ENCODE measurements around the gene PIGP. TPM values are rescaled to one million over a fixed set of nuclear protein-coding genes. Genes with fewer than 3 reads are reported as not detected.
"Not testable (repeated sequence)": the region's sequence is repeated elsewhere in the genome, so short reads cannot be mapped to it uniquely, and the experiment has no call there.

The PIGP gene
- total and polyA plus RNA-seq, 4 donors = 15.8 to 47.2 (median 20.5) TPM

DNA sequence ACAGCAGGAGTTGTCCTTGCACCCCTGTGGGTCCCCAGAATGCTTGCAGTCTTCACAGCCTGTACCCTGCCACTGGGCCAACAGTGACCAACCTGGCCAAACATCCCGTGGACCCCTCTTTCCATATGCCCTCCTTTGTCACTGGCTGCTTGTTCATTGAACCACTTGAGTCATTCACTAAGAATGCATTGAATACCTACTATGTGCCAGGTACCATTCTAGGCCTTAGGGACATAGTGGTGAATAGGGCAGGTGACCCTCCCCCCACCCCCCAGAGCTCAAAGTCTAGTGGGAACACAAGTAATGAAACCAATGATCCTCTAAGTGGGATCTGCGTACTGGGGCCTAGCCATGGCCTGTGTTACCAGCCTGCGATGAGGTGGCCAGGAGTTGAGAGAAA lies 28.2 kb downstream of the PIGP start:
- Histone ChIP-seq H3K36me3 (ENCODE audit: control insufficient read depth in 1 of 2, insufficient read depth in 2 of 2, low read length in 1 of 2) (no peaks in the 10 kb centered on the region), H3K27ac (ENCODE audit: low read depth in 1 of 2, low read length in 2 of 2) (no peak overlapping the region), H3K4me3 (ENCODE audit: low read length in 2 of 2) (no peak overlapping the region), H3K9me3 (ENCODE audit: control insufficient read depth, low read length) (no peaks in the 10 kb centered on the region), H3K4me1 (ENCODE audit: control insufficient read depth in 1 of 2, insufficient read depth in 2 of 2, low read length in 2 of 2) (no peaks in the 10 kb centered on the region), H3K27me3 (ENCODE audit: control insufficient read depth in 1 of 2, insufficient read depth in 2 of 2, low read length in 1 of 2) (peaks cover 0 to 2% of the 10 kb centered on the region in 2 donors)
- ATAC-seq (ENCODE audit: low FRiP score) = no peak
- intact Hi-C loops (cut with DNase I) = no loop called here
- DNase-seq = no peak
- 97 to 100% methylated on average over 3 of the region's 3 CpGs for WGBS, 2 donors

- ATAC-seq (ENCODE audit: low FRiP score) (no peak), DNase-seq (no peak)
- Histone ChIP-seq H3K27me3 (ENCODE audit: control insufficient read depth in 1 of 2, insufficient read depth in 2 of 2, low read length in 1 of 2) (peaks cover 0 to 2% of the 10 kb centered on the region in 2 donors), H3K4me3 (ENCODE audit: low read length in 2 of 2) (no peak overlapping the region), H3K36me3 (ENCODE audit: control insufficient read depth in 1 of 2, insufficient read depth in 2 of 2, low read length in 1 of 2) (no peaks in the 10 kb centered on the region), H3K27ac (ENCODE audit: low read depth in 1 of 2, low read length in 2 of 2) (no peak overlapping the region), H3K9me3 (ENCODE audit: control insufficient read depth, low read length) (no peaks in the 10 kb centered on the region), H3K4me1 (ENCODE audit: control insufficient read depth in 1 of 2, insufficient read depth in 2 of 2, low read length in 2 of 2) (no peaks in the 10 kb centered on the region)
- intact Hi-C loops (cut with DNase I) = no loop called here
- WGBS, 2 donors = 91 to 93% methylated on average over 6 of the region's 6 CpGs
These were observed 29.1 kb downstream of the PIGP start for GRCh38 chr21:37043818-37044217.

DNA sequence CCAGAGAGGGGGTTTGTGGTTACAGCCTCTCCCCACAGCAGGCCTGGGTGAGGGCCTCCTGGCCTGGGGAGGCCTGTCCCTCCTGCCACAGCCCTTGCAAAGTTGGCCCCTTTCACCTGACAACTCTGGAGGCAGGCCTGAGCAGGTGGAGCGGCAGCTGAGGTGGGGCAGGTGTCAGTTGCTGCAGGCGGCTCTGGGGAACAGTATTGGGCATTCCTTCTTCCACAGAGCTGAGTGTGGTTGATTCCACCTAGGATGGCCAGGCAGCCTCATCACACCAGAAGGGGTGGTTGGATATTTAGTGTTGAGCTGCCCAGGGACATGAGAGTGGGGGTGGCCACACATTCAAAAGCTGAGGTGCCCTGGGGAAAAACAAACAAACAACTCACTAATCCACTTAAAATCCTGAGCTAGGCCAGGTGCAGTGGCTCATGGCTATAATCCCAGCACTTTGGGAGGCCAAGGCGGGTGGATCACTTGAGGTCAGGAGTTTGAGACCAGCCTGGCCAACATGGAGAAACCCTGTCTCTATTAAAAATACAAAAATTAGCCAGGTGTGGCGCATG lies 31.1 kb downstream of the PIGP start:
- intact Hi-C loops (cut with DNase I) = no loop called here
- DNase-seq (no peak), ATAC-seq (ENCODE audit: low FRiP score) (no peak)
- WGBS, 2 donors = 96 to 97% methylated on average over 4 of the region's 4 CpGs
- Histone ChIP-seq H3K4me1 (ENCODE audit: control insufficient read depth in 1 of 2, insufficient read depth in 2 of 2, low read length in 2 of 2) (no peaks in the 10 kb centered on the region), H3K27me3 (ENCODE audit: control insufficient read depth in 1 of 2, insufficient read depth in 2 of 2, low read length in 1 of 2) (peaks cover 0 to 2% of the 10 kb centered on the region in 2 donors), H3K36me3 (ENCODE audit: control insufficient read depth in 1 of 2, insufficient read depth in 2 of 2, low read length in 1 of 2) (no peaks in the 10 kb centered on the region), H3K27ac (ENCODE audit: low read depth in 1 of 2, low read length in 2 of 2) (no peak overlapping the region), H3K4me3 (ENCODE audit: low read length in 2 of 2) (no peak overlapping the region), H3K9me3 (ENCODE audit: control insufficient read depth, low read length) (no peaks in the 10 kb centered on the region)

DNA sequence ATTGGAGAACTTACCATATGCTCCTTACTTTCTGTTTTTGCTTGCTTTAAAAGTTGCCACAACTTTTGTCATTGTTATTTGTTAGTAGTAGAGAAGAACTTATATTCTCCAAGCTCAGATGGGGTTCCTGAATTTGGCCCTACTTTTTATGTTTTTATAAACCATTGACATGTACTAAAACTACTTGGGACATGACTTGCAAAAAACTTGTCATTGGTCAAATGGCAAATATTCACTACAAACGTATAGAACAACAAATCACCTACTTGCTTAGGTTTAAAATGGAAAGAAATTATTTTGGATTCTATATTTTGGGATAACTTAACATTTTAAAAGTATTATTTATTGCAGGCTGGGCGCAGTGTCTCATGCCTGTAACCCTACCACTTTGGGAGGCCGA lies 32.7 kb downstream of the PIGP start:
- H3K27ac ChIP-seq (ENCODE audit: low read depth in 1 of 2, low read length in 2 of 2) = no peak overlapping the region
- ATAC-seq (ENCODE audit: low FRiP score) (no peak), DNase-seq (no peak)
- H3K36me3 ChIP-seq (ENCODE audit: control insufficient read depth in 1 of 2, insufficient read depth in 2 of 2, low read length in 1 of 2) = no peaks in the 10 kb centered on the region
- H3K4me1 ChIP-seq (ENCODE audit: control insufficient read depth in 1 of 2, insufficient read depth in 2 of 2, low read length in 2 of 2) = no peaks in the 10 kb centered on the region
- no peak overlapping the region for H3K4me3 ChIP-seq (ENCODE audit: low read length in 2 of 2)
- no peaks in the 10 kb centered on the region for H3K27me3 ChIP-seq (ENCODE audit: control insufficient read depth in 1 of 2, insufficient read depth in 2 of 2, low read length in 1 of 2)
- no peaks in the 10 kb centered on the region for H3K9me3 ChIP-seq (ENCODE audit: control insufficient read depth, low read length)
- intact Hi-C loops (cut with DNase I) = no loop called here
- 87 to 89% methylated on average over 3 of the region's 3 CpGs for WGBS, 2 donors

DNA sequence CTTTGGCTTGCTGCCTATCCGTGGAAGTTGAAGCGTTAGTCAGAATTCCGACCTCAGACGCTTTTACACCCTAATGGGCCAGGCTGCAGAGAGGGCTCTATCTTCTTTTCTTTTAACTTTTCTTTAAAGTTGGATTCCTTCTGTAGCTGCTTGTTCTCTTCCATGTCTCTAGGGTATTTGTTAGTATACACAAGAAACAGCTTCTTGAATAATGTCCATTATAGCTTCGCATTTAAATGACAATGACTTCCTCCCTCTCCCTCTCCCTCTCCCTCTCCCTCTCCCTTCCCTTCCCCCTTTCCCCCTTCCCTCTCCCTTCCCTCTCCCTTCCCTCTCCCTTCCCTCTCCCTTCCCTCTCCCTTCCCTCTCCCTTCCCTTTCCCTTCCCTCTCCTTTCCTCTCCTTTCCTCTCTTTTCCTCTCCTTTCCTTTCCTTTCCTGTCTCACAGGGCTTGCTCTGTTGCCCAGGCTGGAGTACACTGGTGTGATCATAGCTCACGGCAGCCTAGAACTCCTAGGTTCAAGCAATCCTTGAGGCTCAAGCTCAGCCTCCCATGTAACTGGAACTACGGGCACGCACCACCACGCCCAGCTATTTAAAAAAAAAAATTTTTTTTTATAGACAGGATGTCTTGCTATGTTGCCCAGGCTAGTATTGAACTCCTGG lies 33.3 kb downstream of the PIGP start:
- Histone ChIP-seq H3K36me3 (ENCODE audit: control insufficient read depth in 1 of 2, insufficient read depth in 2 of 2, low read length in 1 of 2) (no peaks in the 10 kb centered on the region), H3K27ac (ENCODE audit: low read depth in 1 of 2, low read length in 2 of 2) (no peak overlapping the region), H3K4me3 (ENCODE audit: low read length in 2 of 2) (no peak overlapping the region), H3K4me1 (ENCODE audit: control insufficient read depth in 1 of 2, insufficient read depth in 2 of 2, low read length in 2 of 2) (no peaks in the 10 kb centered on the region), H3K27me3 (ENCODE audit: control insufficient read depth in 1 of 2, insufficient read depth in 2 of 2, low read length in 1 of 2) (no peaks in the 10 kb centered on the region), H3K9me3 (ENCODE audit: control insufficient read depth, low read length) (no peaks in the 10 kb centered on the region)
- no peak for DNase-seq
- no peak for ATAC-seq (ENCODE audit: low FRiP score)
- intact Hi-C loops (cut with DNase I) = no loop called here
- WGBS, 2 donors = 61 to 65% methylated on average over 9 of the region's 9 CpGs

DNA sequence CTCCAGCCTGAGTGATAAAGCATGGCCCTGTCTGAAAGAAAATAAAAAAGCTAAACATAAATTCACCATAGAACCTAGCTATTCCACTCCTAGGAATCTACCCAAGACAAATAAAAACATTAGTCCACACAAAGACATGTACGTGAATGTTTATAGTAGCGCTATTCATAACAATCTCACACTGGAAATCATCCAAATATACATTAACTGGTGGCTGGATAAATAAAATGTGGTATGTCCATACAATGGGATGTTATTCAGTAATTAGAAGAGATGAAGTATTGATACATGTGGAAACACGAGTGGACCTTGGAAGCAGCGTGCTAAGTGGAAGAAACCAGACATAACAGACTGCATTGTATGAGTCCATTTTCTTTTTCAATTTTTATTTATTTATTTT lies 36.7 kb downstream of the PIGP start:
- DNase-seq (no peak), ATAC-seq (ENCODE audit: low FRiP score) (no peak)
- H3K9me3 ChIP-seq (ENCODE audit: control insufficient read depth, low read length) = no peaks in the 10 kb centered on the region
- H3K4me3 ChIP-seq (ENCODE audit: low read length in 2 of 2) = no peak overlapping the region
- no peak overlapping the region for H3K27ac ChIP-seq (ENCODE audit: low read depth in 1 of 2, low read length in 2 of 2)
- intact Hi-C loops (cut with DNase I) = no loop called here
- 59 to 70% methylated on average over 4 of the region's 4 CpGs for WGBS, 2 donors
- no peaks in the 10 kb centered on the region for H3K27me3 ChIP-seq (ENCODE audit: control insufficient read depth in 1 of 2, insufficient read depth in 2 of 2, low read length in 1 of 2)
- H3K4me1 ChIP-seq (ENCODE audit: control insufficient read depth in 1 of 2, insufficient read depth in 2 of 2, low read length in 2 of 2) = no peaks in the 10 kb centered on the region
- no peaks in the 10 kb centered on the region for H3K36me3 ChIP-seq (ENCODE audit: control insufficient read depth in 1 of 2, insufficient read depth in 2 of 2, low read length in 1 of 2)

DNA sequence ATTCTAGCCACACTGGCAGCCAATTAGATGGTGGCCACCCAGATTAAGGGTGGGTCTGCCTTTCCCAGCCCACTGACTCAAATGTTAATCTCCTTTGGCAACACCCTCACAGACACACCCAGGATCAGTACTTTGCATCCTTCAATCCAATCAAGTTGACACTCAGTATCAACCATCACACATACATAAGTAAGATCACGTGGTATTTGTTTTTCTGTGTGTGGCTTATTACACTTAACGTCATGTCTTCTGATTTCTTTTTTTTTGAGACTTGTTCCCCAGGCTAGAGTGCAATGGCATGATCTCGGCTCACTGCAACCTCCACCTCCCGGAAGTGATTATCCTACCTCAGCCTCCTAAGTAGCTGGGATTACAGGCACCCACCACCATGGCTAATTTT lies 38.5 kb downstream of the PIGP start:
- WGBS, 2 donors = 73 to 87% methylated on average over 4 of the region's 4 CpGs
- DNase-seq; ATAC-seq (ENCODE audit: low FRiP score); H3K4me1 ChIP-seq (ENCODE audit: control insufficient read depth in 1 of 2, insufficient read depth in 2 of 2, low read length in 2 of 2); H3K9me3 ChIP-seq (ENCODE audit: control insufficient read depth, low read length); H3K36me3 ChIP-seq (ENCODE audit: control insufficient read depth in 1 of 2, insufficient read depth in 2 of 2, low read length in 1 of 2); intact Hi-C loops (cut with DNase I); H3K27me3 ChIP-seq (ENCODE audit: control insufficient read depth in 1 of 2, insufficient read depth in 2 of 2, low read length in 1 of 2); H3K4me3 ChIP-seq (ENCODE audit: low read length in 2 of 2); H3K27ac ChIP-seq (ENCODE audit: low read depth in 1 of 2, low read length in 2 of 2): not testable (repeated sequence)

- intact Hi-C loops (cut with DNase I) = no loop called here
- DNase-seq = no peak
- no peak overlapping the region for H3K27ac ChIP-seq (ENCODE audit: low read depth in 1 of 2, low read length in 2 of 2)
These were observed 39.9 kb downstream of the PIGP start for GRCh38 chr21:37032877-37033471.

DNA sequence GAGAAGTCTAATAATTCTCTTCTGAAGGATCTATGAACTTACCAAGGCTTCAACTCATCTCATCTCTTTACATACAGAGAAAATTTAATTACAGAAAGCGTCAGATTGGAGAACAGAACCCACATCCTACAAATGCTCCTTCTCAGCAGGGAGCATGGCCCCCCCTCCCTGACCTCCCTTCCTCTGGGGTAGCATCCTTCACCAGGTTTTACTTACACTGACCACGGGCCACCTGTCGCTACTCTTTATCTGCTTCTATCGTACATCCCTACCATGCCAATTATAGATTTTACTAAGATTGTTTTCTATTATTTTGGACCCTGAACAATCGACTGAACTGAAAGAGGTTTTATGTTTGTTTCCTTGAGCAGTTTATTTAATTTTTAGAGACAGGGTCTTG lies 40.6 kb downstream of the PIGP start:
- Histone ChIP-seq H3K9me3 (ENCODE audit: control insufficient read depth, low read length) (no peaks in the 10 kb centered on the region), H3K36me3 (ENCODE audit: control insufficient read depth in 1 of 2, insufficient read depth in 2 of 2, low read length in 1 of 2) (no peaks in the 10 kb centered on the region), H3K4me1 (ENCODE audit: control insufficient read depth in 1 of 2, insufficient read depth in 2 of 2, low read length in 2 of 2) (no peaks in the 10 kb centered on the region), H3K27ac (ENCODE audit: low read depth in 1 of 2, low read length in 2 of 2) (no peak overlapping the region), H3K27me3 (ENCODE audit: control insufficient read depth in 1 of 2, insufficient read depth in 2 of 2, low read length in 1 of 2) (no peaks in the 10 kb centered on the region), H3K4me3 (ENCODE audit: low read length in 2 of 2) (no peak overlapping the region)
- intact Hi-C loops (cut with DNase I) = no loop called here
- DNase-seq (no peak), ATAC-seq (ENCODE audit: low FRiP score) (no peak)
- 84% methylated on average over 5 of the region's 5 CpGs for WGBS, 2 donors

More at GRCh38 chr21:37032877-37033471, 39.9 kb downstream of the PIGP start:
- H3K36me3 ChIP-seq (ENCODE audit: control insufficient read depth in 1 of 2, insufficient read depth in 2 of 2, low read length in 1 of 2) = no peaks in the 10 kb centered on the region
- no peaks in the 10 kb centered on the region for H3K27me3 ChIP-seq (ENCODE audit: control insufficient read depth in 1 of 2, insufficient read depth in 2 of 2, low read length in 1 of 2)
- H3K4me1 ChIP-seq (ENCODE audit: control insufficient read depth in 1 of 2, insufficient read depth in 2 of 2, low read length in 2 of 2) = no peaks in the 10 kb centered on the region
- H3K9me3 ChIP-seq (ENCODE audit: control insufficient read depth, low read length) = no peaks in the 10 kb centered on the region
- ATAC-seq (ENCODE audit: low FRiP score) = no peak
- H3K4me3 ChIP-seq (ENCODE audit: low read length in 2 of 2) = no peak overlapping the region
- 54 to 60% methylated on average over 4 of the region's 4 CpGs for WGBS, 2 donors

All from aorta (tissue), 5 donors.